ENCODE results near the gene OPCML. TPM values are rescaled to one million over a fixed set of nuclear protein-coding genes. Genes with fewer than 3 reads are reported as not detected.

The OPCML gene
- total RNA-seq, 1 donor from 2014 or later = 0.61 TPM

- Mint-ChIP-seq H3K27ac (ENCODE audit: unreplicated experiment) (no peak overlapping the region), H3K4me3 (ENCODE audit: unreplicated experiment) (no peak overlapping the region), H3K4me1 (ENCODE audit: low read depth, unreplicated experiment) (peaks cover 10% of the 10 kb centered on the region), H3K36me3 (ENCODE audit: unreplicated experiment) (no peaks in the 10 kb centered on the region), H3K9me3 (ENCODE audit: unreplicated experiment) (no peaks in the 10 kb centered on the region), H3K27me3 (ENCODE audit: unreplicated experiment) (no peaks in the 10 kb centered on the region)
- no peak for DNase-seq
- no peak for TF ChIP-seq CTCF (IDR thresholded peaks at IDR 0.05; ENCODE audit: partially characterized antibody, unreplicated experiment)
These were observed 537.3 kb downstream of the OPCML start for GRCh38 chr11:132994966-132995365.

GRCh38 chr11:132993991-132994502 is 538.3 kb downstream of the OPCML start:
- no peaks in the 10 kb centered on the region for H3K27me3 Mint-ChIP-seq (ENCODE audit: unreplicated experiment)
- no peaks in the 10 kb centered on the region for H3K36me3 Mint-ChIP-seq (ENCODE audit: unreplicated experiment)
- no peak for TF ChIP-seq CTCF (IDR thresholded peaks at IDR 0.05; ENCODE audit: partially characterized antibody, unreplicated experiment)
- H3K9me3 Mint-ChIP-seq (ENCODE audit: unreplicated experiment) = no peaks in the 10 kb centered on the region
- peak overlapping the region; percentile 84 for H3K4me3 Mint-ChIP-seq (ENCODE audit: unreplicated experiment)
- H3K4me1 Mint-ChIP-seq (ENCODE audit: low read depth, unreplicated experiment) = peaks cover 10% of the 10 kb centered on the region
- DNase-seq = peak; percentile 47
- H3K27ac Mint-ChIP-seq (ENCODE audit: unreplicated experiment) = no peak overlapping the region

- Mint-ChIP-seq H3K9me3 (ENCODE audit: unreplicated experiment) (peaks cover 2% of the 10 kb centered on the region), H3K27ac (ENCODE audit: unreplicated experiment) (no peak overlapping the region), H3K27me3 (ENCODE audit: unreplicated experiment) (no peaks in the 10 kb centered on the region), H3K4me3 (ENCODE audit: unreplicated experiment) (peak overlapping the region; percentile 84), H3K4me1 (ENCODE audit: low read depth, unreplicated experiment) (peaks cover 10% of the 10 kb centered on the region), H3K36me3 (ENCODE audit: unreplicated experiment) (no peaks in the 10 kb centered on the region)
- TF ChIP-seq CTCF (IDR thresholded peaks at IDR 0.05; ENCODE audit: partially characterized antibody, unreplicated experiment) = no peak
- no peak for DNase-seq
These were observed 539.3 kb downstream of the OPCML start for GRCh38 chr11:132992838-132993631.

GRCh38 chr11:132988411-132988810 is 543.9 kb downstream of the OPCML start:
- Mint-ChIP-seq H3K36me3 (ENCODE audit: unreplicated experiment) (no peaks in the 10 kb centered on the region), H3K4me3 (ENCODE audit: unreplicated experiment) (no peak overlapping the region), H3K27ac (ENCODE audit: unreplicated experiment) (no peak overlapping the region), H3K27me3 (ENCODE audit: unreplicated experiment) (no peaks in the 10 kb centered on the region), H3K9me3 (ENCODE audit: unreplicated experiment) (peaks cover 2% of the 10 kb centered on the region), H3K4me1 (ENCODE audit: low read depth, unreplicated experiment) (peaks cover 8% of the 10 kb centered on the region)
- DNase-seq = no peak
- TF ChIP-seq CTCF (IDR thresholded peaks at IDR 0.05; ENCODE audit: partially characterized antibody, unreplicated experiment) = no peak

- Mint-ChIP-seq H3K36me3 (ENCODE audit: unreplicated experiment) (no peaks in the 10 kb centered on the region), H3K4me3 (ENCODE audit: unreplicated experiment) (no peak overlapping the region), H3K27ac (ENCODE audit: unreplicated experiment) (no peak overlapping the region), H3K27me3 (ENCODE audit: unreplicated experiment) (no peaks in the 10 kb centered on the region), H3K9me3 (ENCODE audit: unreplicated experiment) (peaks cover 2% of the 10 kb centered on the region), H3K4me1 (ENCODE audit: low read depth, unreplicated experiment) (peaks cover 5% of the 10 kb centered on the region)
- TF ChIP-seq CTCF (IDR thresholded peaks at IDR 0.05; ENCODE audit: partially characterized antibody, unreplicated experiment) = no peak
- DNase-seq = no peak
These were observed 544.4 kb downstream of the OPCML start for GRCh38 chr11:132987936-132988335.
